Effector memory CD4-positive, alpha-beta T cell (primary cell): ENCODE data around the gene AADACL3.
"Not testable (repeated sequence)": the region's sequence is repeated elsewhere in the genome, so short reads cannot be mapped to it uniquely, and the experiment has no call there.

ENCODE experiments used
- DNase-seq, 3 donors: peaks; one replicate each; pipeline ENCODE4 v3.0.0-alpha.2; 2020
- H3K27ac ChIP-seq: 2 replicates; pipeline ENCODE4 v1.7.0; 2013; ENCODE audit warnings: mild to moderate bottlenecking, low read length, moderate library complexity; ENCODE audit not compliant: insufficient read depth, poor library complexity, severe bottlenecking
- H3K27me3 ChIP-seq: replicated peaks from 2 replicates; pipeline ENCODE4 v1.7.0; 2013; ENCODE audit warnings: mild to moderate bottlenecking, low read length; ENCODE audit not compliant: insufficient read depth, control insufficient read depth, poor library complexity, severe bottlenecking
- H3K36me3 ChIP-seq: 2 replicates; pipeline ENCODE4 v1.7.0; 2013; ENCODE audit warnings: mild to moderate bottlenecking, low read length, moderate library complexity; ENCODE audit not compliant: control insufficient read depth, insufficient read depth
- H3K4me1 ChIP-seq: 2 replicates; pipeline ENCODE4 v1.7.0; 2013; ENCODE audit warnings: low read length, mild to moderate bottlenecking; ENCODE audit not compliant: control insufficient read depth, insufficient read depth, poor library complexity, severe bottlenecking
- H3K4me3 ChIP-seq: 2 replicates; pipeline ENCODE4 v1.7.0; 2013; ENCODE audit warnings: low read length, low read depth, mild to moderate bottlenecking; ENCODE audit not compliant: insufficient read depth, poor library complexity, severe bottlenecking
- H3K9me3 ChIP-seq: 2 replicates; pipeline ENCODE4 v1.7.0; 2013; ENCODE audit warnings: mild to moderate bottlenecking, low read length, moderate library complexity; ENCODE audit not compliant: control insufficient read depth

Gene AADACL3

GRCh38 chr1:12712929-12713328, 3.0 kb upstream of the AADACL3 start:
- no peak overlapping the region for H3K4me3 ChIP-seq
- peaks cover 4% of the 10 kb centered on the region for H3K27me3 ChIP-seq
- H3K4me1 ChIP-seq, result no peaks in the 10 kb centered on the region
- H3K27ac ChIP-seq, result no peak overlapping the region
- no peaks in the 10 kb centered on the region for H3K9me3 ChIP-seq
- no peak for DNase-seq
- no peaks in the 10 kb centered on the region for H3K36me3 ChIP-seq

GRCh38 chr1:12713651-12714050, 2.3 kb upstream of the AADACL3 start:
- not testable (repeated sequence) for H3K9me3 ChIP-seq, H3K4me3 ChIP-seq, H3K27me3 ChIP-seq, H3K36me3 ChIP-seq, H3K27ac ChIP-seq, DNase-seq, H3K4me1 ChIP-seq

- Histone ChIP-seq H3K27me3 (peaks cover 4% of the 10 kb centered on the region), H3K27ac (no peak overlapping the region), H3K4me3 (no peak overlapping the region), H3K9me3 (no peaks in the 10 kb centered on the region), H3K36me3 (no peaks in the 10 kb centered on the region), H3K4me1 (no peaks in the 10 kb centered on the region)
- DNase-seq, result no peak
Measured at GRCh38 chr1:12714710-12715475, 1.0 kb upstream of the AADACL3 start.

GRCh38 chr1:12717301-12717838, 1.5 kb downstream of the AADACL3 start:
- H3K4me3 ChIP-seq, result no peak overlapping the region
- DNase-seq, result no peak
- no peaks in the 10 kb centered on the region for H3K4me1 ChIP-seq
- H3K27me3 ChIP-seq, result no peaks in the 10 kb centered on the region
- no peaks in the 10 kb centered on the region for H3K9me3 ChIP-seq
- no peak overlapping the region for H3K27ac ChIP-seq
- H3K36me3 ChIP-seq, result no peaks in the 10 kb centered on the region

GRCh38 chr1:12722626-12723025, 6.7 kb downstream of the AADACL3 start:
- H3K27me3 ChIP-seq, result no peaks in the 10 kb centered on the region
- DNase-seq, result no peak
- no peak overlapping the region for H3K27ac ChIP-seq
- H3K4me3 ChIP-seq, result no peak overlapping the region
- H3K4me1 ChIP-seq, result no peaks in the 10 kb centered on the region
- no peaks in the 10 kb centered on the region for H3K9me3 ChIP-seq
- H3K36me3 ChIP-seq, result no peaks in the 10 kb centered on the region

GRCh38 chr1:12728391-12728790, 12.5 kb downstream of the AADACL3 start:
- no peak overlapping the region for H3K4me3 ChIP-seq
- H3K27ac ChIP-seq, result no peak overlapping the region
- no peaks in the 10 kb centered on the region for H3K36me3 ChIP-seq
- no peaks in the 10 kb centered on the region for H3K9me3 ChIP-seq
- no peaks in the 10 kb centered on the region for H3K27me3 ChIP-seq
- H3K4me1 ChIP-seq, result no peaks in the 10 kb centered on the region
- DNase-seq, result no peak

- no peak overlapping the region for H3K4me3 ChIP-seq
- no peak for DNase-seq
- no peaks in the 10 kb centered on the region for H3K36me3 ChIP-seq
- H3K4me1 ChIP-seq, result no peaks in the 10 kb centered on the region
- H3K9me3 ChIP-seq, result no peaks in the 10 kb centered on the region
- H3K27ac ChIP-seq, result no peak overlapping the region
- no peaks in the 10 kb centered on the region for H3K27me3 ChIP-seq
Measured at GRCh38 chr1:12730156-12730555, 14.2 kb downstream of the AADACL3 start.

GRCh38 chr1:12731084-12731483, 15.2 kb downstream of the AADACL3 start:
- not testable (repeated sequence) for H3K9me3 ChIP-seq, H3K27me3 ChIP-seq, H3K4me3 ChIP-seq, H3K36me3 ChIP-seq, H3K27ac ChIP-seq, H3K4me1 ChIP-seq, DNase-seq

GRCh38 chr1:12734651-12735050, 18.7 kb downstream of the AADACL3 start:
- no peaks in the 10 kb centered on the region for H3K4me1 ChIP-seq
- no peak for DNase-seq
- no peak overlapping the region for H3K4me3 ChIP-seq
- peaks cover 5% of the 10 kb centered on the region for H3K9me3 ChIP-seq
- H3K27ac ChIP-seq, result no peak overlapping the region
- no peaks in the 10 kb centered on the region for H3K36me3 ChIP-seq
- H3K27me3 ChIP-seq, result peaks cover 7% of the 10 kb centered on the region

- Histone ChIP-seq H3K27me3 (peaks cover 7% of the 10 kb centered on the region), H3K27ac (no peak overlapping the region), H3K9me3 (peaks cover 5% of the 10 kb centered on the region), H3K4me1 (no peaks in the 10 kb centered on the region), H3K36me3 (no peaks in the 10 kb centered on the region), H3K4me3 (no peak overlapping the region)
- no peak for DNase-seq
Measured at GRCh38 chr1:12738934-12739333, 23.0 kb downstream of the AADACL3 start.
